Upper lobe of left lung (tissue), 6 donors: ENCODE measurements around the gene REL. TPM values are rescaled to one million over a fixed set of nuclear protein-coding genes. Genes with fewer than 3 reads are reported as not detected.
"Not testable (repeated sequence)": the region's sequence is repeated elsewhere in the genome, so short reads cannot be mapped to it uniquely, and the experiment has no call there.

ENCODE experiments used
- ATAC-seq, 2 donors: fragments of 200-7000 bp; cut with Tn5 transposase; one replicate each; pipeline ENCODE4 v1.9.1; 2022; ENCODE audit warnings: mild to moderate bottlenecking in 2 of 2, moderate library complexity in 2 of 2; ENCODE audit not compliant: low FRiP score in 2 of 2
- DNase-seq, 2 donors: peaks; one replicate each; pipeline ENCODE4 v3.0.0-alpha.2; 2019 to 2020
- H3K27ac ChIP-seq, 4 donors: fragments of 200-600 bp; sonication (generic); one replicate each; pipeline ENCODE4 v1.5.1; 2016 to 2019
- H3K27me3 ChIP-seq, 4 donors: fragments of 200-600 bp; sonication (generic); one replicate each; pipeline ENCODE4 v1.5.1; 2017 to 2019
- H3K36me3 ChIP-seq, 4 donors: fragments of 200-600 bp; sonication (generic); one replicate each; pipeline ENCODE4 v1.5.1; 2016 to 2019
- H3K4me1 ChIP-seq, 4 donors: fragments of 200-600 bp; sonication (generic); one replicate each; pipeline ENCODE4 v1.5.1; 2018 to 2019
- H3K4me3 ChIP-seq, 4 donors: fragments of 200-600 bp; sonication (generic); one replicate each; pipeline ENCODE4 v1.5.1; 2017 to 2019; ENCODE audit warnings: mild to moderate bottlenecking in 2 of 4, moderate library complexity in 1 of 4
- H3K9me3 ChIP-seq, 4 donors: fragments of 200-600 bp; sonication (generic); one replicate each; pipeline ENCODE4 v1.5.1; 2018 to 2019
- EP300 ChIP-seq, 4 donors: sonication (generic); formaldehyde crosslinking; IDR thresholded peaks; one replicate each; pipeline ENCODE4 v1.5.1; 2017; ENCODE audit warnings: antibody characterized with exemption in 4 of 4, control low read depth in 2 of 4
- POLR2A ChIP-seq, 4 donors: fragments of 450-650 bp; IDR thresholded peaks; one replicate each; pipeline ENCODE4 v1.5.1; 2016 to 2017; ENCODE audit warnings: antibody characterized with exemption in 4 of 4, mild to moderate bottlenecking in 2 of 4
- POLR2AphosphoS5 ChIP-seq, 2 donors: sonication (generic); formaldehyde crosslinking; IDR thresholded peaks; one replicate each; pipeline ENCODE4 v1.5.1; 2017; ENCODE audit warnings: antibody characterized with exemption in 2 of 2
- WGBS, 2 donors: methylation state at CpG; one replicate each; pipeline ENCODE4 v1.1.5; 2017 to 2018; 5-methylcytosine and 5-hydroxymethylcytosine counted together
- total RNA-seq, 6 donors: library from RNA; depleted of rRNA in 4 of 6; stranded (reverse); fragments of >200 nt in 4 of 6; gene quantifications; one replicate each; pipeline versions ENCODE4 v1.1.0 to v1.2.1, GENCODE V29; 2016 to 2021
- TF ChIP-seq, protein P1 (sequence below), 6 experiments: fragments of 450-650 bp in 4 of 6; fragments of 200-600 bp in 2 of 6; sonication (generic) in 2 of 6; IDR thresholded peaks; one replicate each; pipeline ENCODE4 v1.5.1; 2016 to 2019; ENCODE audit warnings: antibody characterized with exemption in 6 of 6
- donor health status: DM: no; HTN: no; CAD: no; lungs with moderate emphysema.
- donor health status: DM: no; HTN: yes; CAD: no; lungs with severe emphysema.

The REL gene
- total RNA-seq, 6 donors from 2014 or later: 17.8 to 49.5 (median 29.6) TPM

DNA sequence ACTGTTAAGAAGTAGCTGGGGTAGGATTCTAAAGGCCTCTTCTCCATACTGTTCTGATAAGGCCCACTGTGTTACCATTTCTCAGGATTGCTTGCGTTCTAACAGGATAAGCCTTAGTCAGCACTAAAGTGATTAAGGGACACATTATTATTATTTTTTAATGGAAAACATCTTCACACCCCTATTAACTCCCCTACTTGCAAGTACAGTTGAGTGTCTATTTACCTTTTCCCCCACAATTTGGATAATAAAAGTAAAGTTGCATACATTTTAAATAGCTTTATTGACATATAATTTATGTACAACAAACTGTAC lies 9.0 kb downstream of the REL start:
- TF ChIP-seq POLR2AphosphoS5 (IDR thresholded peaks at IDR 0.05) (no peak), POLR2A (IDR thresholded peaks at IDR 0.05) (no peak), EP300 (IDR thresholded peaks at IDR 0.05) (no peak)
- TF ChIP-seq, protein P1, sequence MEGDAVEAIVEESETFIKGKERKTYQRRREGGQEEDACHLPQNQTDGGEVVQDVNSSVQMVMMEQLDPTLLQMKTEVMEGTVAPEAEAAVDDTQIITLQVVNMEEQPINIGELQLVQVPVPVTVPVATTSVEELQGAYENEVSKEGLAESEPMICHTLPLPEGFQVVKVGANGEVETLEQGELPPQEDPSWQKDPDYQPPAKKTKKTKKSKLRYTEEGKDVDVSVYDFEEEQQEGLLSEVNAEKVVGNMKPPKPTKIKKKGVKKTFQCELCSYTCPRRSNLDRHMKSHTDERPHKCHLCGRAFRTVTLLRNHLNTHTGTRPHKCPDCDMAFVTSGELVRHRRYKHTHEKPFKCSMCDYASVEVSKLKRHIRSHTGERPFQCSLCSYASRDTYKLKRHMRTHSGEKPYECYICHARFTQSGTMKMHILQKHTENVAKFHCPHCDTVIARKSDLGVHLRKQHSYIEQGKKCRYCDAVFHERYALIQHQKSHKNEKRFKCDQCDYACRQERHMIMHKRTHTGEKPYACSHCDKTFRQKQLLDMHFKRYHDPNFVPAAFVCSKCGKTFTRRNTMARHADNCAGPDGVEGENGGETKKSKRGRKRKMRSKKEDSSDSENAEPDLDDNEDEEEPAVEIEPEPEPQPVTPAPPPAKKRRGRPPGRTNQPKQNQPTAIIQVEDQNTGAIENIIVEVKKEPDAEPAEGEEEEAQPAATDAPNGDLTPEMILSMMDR (IDR thresholded peaks at IDR 0.05): no peak
- no peaks in the 10 kb centered on the region for H3K9me3 ChIP-seq
- no peak for DNase-seq
- no peak for ATAC-seq
- peaks cover 0 to 37% (median 17%) of the 10 kb centered on the region in 4 donors for H3K36me3 ChIP-seq
- H3K4me1 ChIP-seq: peaks cover 19 to 34% (median 28%) of the 10 kb centered on the region in 4 donors
- no peak overlapping the region for H3K27ac ChIP-seq
- H3K27me3 ChIP-seq: no peaks in the 10 kb centered on the region
- no peak overlapping the region for H3K4me3 ChIP-seq
- 94 to 100% methylated on average over 1 of the region's 1 CpG for WGBS, 2 donors

DNA sequence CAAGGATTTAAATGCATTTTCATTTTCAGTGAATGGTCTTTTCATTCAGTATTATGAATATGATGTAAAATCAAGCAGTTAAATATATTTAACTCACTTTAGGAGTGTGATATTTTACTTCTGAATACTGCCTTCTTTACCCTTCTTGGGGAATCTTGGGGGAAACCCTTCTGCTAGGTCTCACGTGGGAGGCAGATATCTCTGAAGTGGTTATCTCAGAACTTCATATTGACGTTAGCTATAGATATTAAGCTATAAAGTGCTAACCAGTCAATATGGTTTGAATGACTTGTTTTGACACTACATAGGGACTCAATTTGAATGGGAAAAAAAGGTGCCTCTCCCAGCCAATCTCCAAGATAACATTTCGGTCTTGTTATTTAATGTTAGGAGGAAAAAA lies 9.8 kb downstream of the REL start:
- H3K4me1 ChIP-seq: peaks cover 17 to 26% (median 22%) of the 10 kb centered on the region in 4 donors
- H3K4me3 ChIP-seq: no peak overlapping the region
- no peak for DNase-seq
- H3K27ac ChIP-seq: no peak overlapping the region
- TF ChIP-seq POLR2A (IDR thresholded peaks at IDR 0.05) (no peak), POLR2AphosphoS5 (IDR thresholded peaks at IDR 0.05) (no peak)
- TF ChIP-seq, protein P1 (IDR thresholded peaks at IDR 0.05): no peak
- H3K9me3 ChIP-seq: no peaks in the 10 kb centered on the region
- WGBS, 2 donors: 77 to 81% methylated on average over 3 of the region's 3 CpGs
- no peak for ATAC-seq
- H3K36me3 ChIP-seq: peaks cover 0 to 45% (median 24%) of the 10 kb centered on the region in 4 donors
- no peaks in the 10 kb centered on the region for H3K27me3 ChIP-seq

DNA sequence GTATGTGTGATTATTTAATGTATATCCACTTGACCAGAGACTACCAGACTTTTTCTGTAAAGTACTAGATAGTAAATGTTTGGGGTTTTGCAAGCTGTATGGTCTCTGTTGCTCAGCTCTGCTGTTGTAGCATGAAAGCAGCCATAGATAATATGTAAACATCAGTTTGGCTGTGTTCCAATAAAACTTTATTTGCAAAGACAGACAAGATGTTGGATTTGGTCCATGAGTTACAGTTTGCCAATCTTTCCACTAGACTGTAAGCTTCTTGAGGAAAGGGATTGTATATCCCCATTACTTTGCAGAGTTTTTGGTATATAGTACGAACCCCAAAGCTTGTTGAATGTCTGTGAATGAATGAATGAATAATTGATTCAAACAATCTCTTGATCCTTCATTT lies 17.2 kb downstream of the REL start:
- H3K27me3 ChIP-seq: no peaks in the 10 kb centered on the region
- H3K27ac ChIP-seq: no peak overlapping the region
- no peak for ATAC-seq
- 97 to 100% methylated on average over 1 of the region's 1 CpG for WGBS, 2 donors
- TF ChIP-seq POLR2AphosphoS5 (IDR thresholded peaks at IDR 0.05) (no peak), POLR2A (IDR thresholded peaks at IDR 0.05) (no peak), EP300 (IDR thresholded peaks at IDR 0.05) (no peak)
- TF ChIP-seq, protein P1 (IDR thresholded peaks at IDR 0.05): no peak
- peaks cover 0 to 7% (median 2%) of the 10 kb centered on the region in 4 donors for H3K4me1 ChIP-seq
- H3K4me3 ChIP-seq: no peak overlapping the region
- no peaks in the 10 kb centered on the region for H3K9me3 ChIP-seq
- DNase-seq: no peak
- H3K36me3 ChIP-seq: peaks cover 8 to 99% (median 45%) of the 10 kb centered on the region in 4 donors

DNA sequence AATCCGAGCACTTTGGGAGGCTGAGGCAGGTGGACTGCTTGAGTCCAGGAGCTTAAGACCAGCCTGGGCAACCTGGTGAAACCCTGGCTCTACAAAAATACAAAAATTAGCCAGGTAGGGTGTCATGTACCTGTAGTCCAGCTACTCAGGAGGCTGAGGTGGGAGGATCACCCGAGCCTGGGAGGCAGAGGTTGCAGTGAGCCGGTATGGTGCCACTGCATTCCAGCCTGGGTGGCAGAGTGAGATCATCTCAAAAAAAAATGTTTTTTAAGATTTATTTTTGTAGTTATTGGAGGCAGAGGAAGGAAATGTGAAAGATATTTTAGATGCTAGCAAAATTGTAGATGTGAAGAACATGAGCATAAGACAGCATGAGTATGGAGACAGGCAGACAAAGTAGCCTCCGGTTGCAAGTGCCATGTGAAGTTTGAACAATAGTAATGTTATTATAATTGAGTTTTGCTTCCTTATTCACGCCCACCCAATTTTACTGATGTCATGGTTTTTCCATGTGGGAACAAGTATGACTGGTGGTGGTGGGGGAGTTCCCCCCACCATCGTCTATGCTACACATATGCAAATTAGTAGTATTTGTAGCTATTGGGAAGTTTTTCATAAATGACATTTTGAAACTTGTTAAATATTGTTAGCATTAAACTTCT lies 18.0 kb downstream of the REL start:
- Histone ChIP-seq H3K27ac (peak overlapping the region in 1 of 4 donors; percentile 17), H3K4me1 (peaks cover 0 to 7% (median 2%) of the 10 kb centered on the region in 4 donors), H3K9me3 (no peaks in the 10 kb centered on the region), H3K27me3 (no peaks in the 10 kb centered on the region), H3K4me3 (no peak overlapping the region), H3K36me3 (peaks cover 8 to 100% (median 49%) of the 10 kb centered on the region in 4 donors)
- TF ChIP-seq POLR2A (IDR thresholded peaks at IDR 0.05) (no peak), EP300 (IDR thresholded peaks at IDR 0.05) (no peak), POLR2AphosphoS5 (IDR thresholded peaks at IDR 0.05) (no peak)
- TF ChIP-seq, protein P1 (IDR thresholded peaks at IDR 0.05): no peak
- no peak for ATAC-seq
- no peak for DNase-seq
- WGBS, 2 donors: 71 to 82% methylated on average over 6 of the region's 6 CpGs

DNA sequence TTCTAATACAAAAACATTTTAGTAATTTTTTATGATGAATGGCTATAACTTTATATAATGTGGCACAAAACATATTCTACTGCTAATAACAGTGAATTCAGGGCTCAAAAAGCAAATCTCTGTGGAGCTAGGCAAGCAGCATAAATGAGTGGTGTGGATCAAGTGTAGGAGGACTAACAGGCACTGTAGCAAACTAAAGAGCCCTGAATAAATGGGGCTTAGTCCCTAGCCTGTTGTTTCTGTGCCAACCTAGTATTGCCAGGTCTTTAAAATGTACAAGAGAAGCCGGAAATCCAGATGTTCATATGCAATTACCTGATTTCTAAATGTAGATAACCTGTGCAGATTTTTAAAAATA lies 18.5 kb downstream of the REL start:
- TF ChIP-seq POLR2A (IDR thresholded peaks at IDR 0.05) (no peak), EP300 (IDR thresholded peaks at IDR 0.05) (no peak), POLR2AphosphoS5 (IDR thresholded peaks at IDR 0.05) (no peak)
- peaks cover 0 to 7% (median 2%) of the 10 kb centered on the region in 4 donors for H3K4me1 ChIP-seq
- peaks cover 8 to 100% (median 53%) of the 10 kb centered on the region in 4 donors for H3K36me3 ChIP-seq

DNA sequence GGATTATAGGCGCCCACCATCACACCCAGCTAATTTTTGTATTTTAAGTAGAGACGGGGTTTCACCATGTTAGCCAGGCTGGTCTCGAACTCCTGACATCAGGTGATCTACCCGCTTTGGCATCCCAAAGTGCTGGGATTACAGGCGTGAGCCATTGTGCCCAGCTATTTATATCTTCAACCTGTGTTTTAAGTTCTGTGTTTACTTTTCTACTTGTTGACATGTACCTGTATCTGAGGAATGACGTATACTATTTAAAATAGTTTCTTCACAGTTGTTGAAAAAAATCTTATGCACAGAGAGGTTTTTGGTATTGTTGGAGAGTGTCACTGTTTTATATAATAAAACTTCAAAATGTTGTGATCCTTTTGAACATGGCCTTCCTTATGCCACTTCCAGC lies 19.9 kb downstream of the REL start:
- H3K9me3 ChIP-seq, DNase-seq, H3K27ac ChIP-seq, ATAC-seq, H3K27me3 ChIP-seq, H3K4me1 ChIP-seq, H3K4me3 ChIP-seq: not testable (repeated sequence)
- peaks cover 8 to 98% (median 49%) of the 10 kb centered on the region in 4 donors for H3K36me3 ChIP-seq
- 91% methylated on average over 6 of the region's 6 CpGs for WGBS, 2 donors

More for the DNA sequence above, 18.5 kb downstream of the REL start:
- H3K9me3 ChIP-seq: no peaks in the 10 kb centered on the region
- 92 to 96% methylated on average over 1 of the region's 1 CpG for WGBS, 2 donors
- no peaks in the 10 kb centered on the region for H3K27me3 ChIP-seq
- DNase-seq: no peak
- no peak overlapping the region for H3K27ac ChIP-seq
- no peak overlapping the region for H3K4me3 ChIP-seq
- no peak for ATAC-seq

DNA sequence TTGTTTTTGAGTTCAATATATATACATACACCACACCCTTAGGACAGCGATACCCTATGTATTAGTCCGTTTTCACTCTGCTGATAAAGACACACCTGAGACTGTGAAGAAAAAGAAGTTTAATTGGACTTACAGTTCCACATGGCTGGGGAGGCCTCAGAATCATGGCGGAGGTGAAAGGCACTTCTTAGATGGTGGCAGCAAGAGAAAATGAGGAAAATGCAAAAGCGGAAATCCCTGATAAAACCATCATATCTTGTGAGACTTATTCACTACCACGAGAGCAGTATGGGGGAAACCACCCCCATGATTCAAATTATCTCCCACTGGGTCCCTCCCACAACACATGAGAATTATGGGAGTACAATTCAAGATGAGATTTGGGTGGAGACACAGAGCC lies 24.5 kb downstream of the REL start:
- ATAC-seq, H3K27ac ChIP-seq, H3K4me3 ChIP-seq, H3K9me3 ChIP-seq, H3K4me1 ChIP-seq, DNase-seq, H3K27me3 ChIP-seq: not testable (repeated sequence)
- H3K36me3 ChIP-seq: peaks cover 8 to 62% (median 26%) of the 10 kb centered on the region in 4 donors
- WGBS, 2 donors: 89 to 93% methylated on average over 5 of the region's 5 CpGs
